ENCODE results near the gene DUSP22.
A peak's percentile ranks its signal among the peaks of the same experiment; 100 is the strongest.
"Not testable (repeated sequence)": the region's sequence is repeated elsewhere in the genome, so short reads cannot be mapped to it uniquely, and the experiment has no call there.

The DUSP22 gene

DNA sequence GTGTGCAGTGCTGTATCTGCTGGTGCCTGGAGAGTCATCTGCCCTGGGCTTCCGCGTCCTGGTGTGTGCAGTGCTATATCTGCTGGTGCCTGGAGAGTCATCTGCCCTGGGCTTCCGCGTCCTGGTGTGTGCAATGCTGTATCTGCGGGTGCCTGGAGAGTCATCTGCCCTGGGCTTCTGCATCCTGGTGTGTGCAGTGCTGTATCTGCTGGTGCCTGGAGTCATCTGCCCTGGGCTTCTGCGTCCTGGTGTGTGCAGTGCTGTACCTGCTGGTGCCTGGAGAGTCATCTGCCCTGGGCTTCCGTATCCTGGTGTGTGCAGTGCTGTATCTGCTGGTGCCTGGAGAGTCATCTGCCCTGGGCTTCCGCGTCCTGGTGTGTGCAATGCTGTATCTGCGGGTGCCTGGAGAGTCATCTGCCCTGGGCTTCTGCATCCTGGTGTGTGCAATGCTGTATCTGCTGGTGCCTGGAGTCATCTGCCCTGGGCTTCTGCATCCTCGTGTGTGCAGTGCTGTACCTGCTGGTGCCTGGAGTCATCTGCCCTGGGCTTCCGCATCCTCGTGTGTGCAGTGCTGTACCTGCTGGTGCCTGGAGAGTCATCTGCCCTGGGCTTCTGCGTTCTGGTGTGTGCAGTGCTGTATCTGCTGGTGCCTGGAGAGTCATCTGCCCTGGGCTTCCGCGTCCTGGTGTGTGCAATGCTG is 33.0 kb downstream of the DUSP22 start:
- not testable (repeated sequence) for DNase-seq

DNA sequence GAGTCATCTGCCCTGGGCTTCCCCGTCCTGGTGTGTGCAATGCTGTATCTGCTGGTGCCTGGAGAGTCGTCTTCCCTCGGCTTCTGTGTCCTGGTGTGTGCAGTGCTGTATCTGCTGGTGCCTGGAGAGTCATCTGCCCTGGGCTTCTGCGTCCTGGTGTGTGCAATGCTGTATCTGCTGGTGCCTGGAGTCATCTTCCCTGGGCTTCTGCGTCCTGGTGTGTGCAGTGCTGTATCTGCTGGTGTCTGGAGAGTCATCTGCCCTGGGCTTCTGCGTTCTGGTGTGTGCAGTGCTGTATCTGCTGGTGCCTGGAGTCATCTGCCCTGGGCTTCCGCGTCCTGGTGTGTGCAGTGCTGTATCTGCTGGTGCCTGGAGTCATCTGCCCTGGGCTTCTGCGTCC is 33.8 kb downstream of the DUSP22 start:
- not testable (repeated sequence) for DNase-seq

DNA sequence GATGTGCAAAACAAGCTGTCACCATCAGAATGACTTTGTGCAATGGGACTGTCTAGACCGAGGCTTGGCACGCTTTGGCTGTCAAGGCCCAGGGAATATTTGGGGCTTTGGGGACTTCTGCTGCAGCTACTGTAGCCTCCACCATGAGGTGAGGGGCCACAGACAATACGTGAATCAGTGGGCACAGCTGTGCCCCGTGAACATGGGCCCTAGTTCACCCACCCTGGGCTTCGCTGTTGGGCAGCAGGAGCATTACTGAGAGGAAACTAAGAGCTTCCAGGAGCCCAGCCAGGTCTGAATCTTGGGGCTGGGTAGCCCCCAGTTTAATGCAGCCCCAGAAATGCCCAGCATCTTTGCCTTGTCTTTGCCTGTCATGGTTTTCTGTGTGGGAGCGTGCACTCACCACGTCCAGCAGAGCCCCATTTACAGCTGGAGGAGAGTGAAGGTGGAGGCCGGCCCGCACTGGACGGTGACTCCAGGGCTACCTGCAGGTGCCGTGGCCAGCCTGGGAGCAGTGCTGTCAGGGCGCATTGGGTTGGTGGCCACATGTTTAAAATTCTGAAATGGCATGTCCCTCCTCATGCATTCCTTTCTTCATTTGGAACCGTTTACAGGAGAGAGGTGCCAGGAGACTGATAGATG is 34.7 kb downstream of the DUSP22 start:
- DNase-seq = no peak

DNA sequence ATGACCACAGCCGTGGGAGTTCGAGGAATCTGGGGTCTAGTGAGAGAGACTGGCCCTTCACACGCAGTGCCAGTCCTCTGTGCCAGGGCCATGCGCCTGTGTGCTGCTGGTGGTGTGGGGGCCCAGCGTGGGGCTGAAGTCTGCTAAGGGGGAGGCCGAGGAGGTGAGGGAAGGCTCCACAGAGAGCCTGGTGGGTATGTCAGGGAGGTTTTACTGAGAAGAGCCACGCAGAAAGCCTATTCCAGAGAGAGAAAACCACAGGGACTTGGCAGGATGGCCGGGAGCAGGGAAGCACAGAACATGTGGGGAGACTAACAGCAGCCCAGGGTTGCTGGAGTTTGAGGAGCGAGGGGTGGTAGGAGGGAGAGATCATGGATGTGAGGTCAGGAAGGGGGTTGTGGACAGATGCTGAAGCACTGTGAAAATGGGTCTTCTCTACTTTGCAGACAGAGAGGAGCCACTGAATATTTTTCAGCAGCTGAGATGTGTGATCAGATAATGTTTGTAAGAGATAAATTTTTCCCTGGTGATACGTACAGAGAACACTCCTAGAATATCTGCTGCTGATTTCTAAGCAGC is 35.3 kb downstream of the DUSP22 start:
- DNase-seq = peak; percentile 21

DNA sequence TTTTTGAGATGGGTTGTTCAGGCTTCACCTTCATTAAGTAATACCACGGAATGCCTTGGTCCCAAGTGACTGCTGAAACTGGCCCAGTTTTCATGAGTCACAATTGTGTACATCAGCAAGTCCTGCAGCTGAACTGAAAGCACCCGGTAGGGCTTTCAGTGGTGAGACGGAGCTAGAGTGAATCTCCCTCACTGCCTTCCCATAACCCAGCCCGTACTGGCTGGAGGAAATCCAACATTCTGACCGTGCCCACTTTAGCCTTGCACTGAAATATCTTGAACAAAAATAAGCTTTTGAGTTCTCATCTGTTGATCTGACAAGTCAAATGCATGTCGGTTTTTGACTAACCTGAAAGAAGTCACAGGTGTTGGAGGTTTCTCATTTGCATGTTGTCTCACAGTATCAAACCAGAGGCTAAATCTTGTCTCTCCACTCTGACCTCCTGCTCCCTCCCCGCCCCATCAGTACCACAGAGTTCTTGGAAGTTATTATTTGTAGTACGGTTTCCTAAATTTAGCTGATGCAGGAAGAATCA is 35.9 kb downstream of the DUSP22 start:
- DNase-seq = peak; percentile 89

DNA sequence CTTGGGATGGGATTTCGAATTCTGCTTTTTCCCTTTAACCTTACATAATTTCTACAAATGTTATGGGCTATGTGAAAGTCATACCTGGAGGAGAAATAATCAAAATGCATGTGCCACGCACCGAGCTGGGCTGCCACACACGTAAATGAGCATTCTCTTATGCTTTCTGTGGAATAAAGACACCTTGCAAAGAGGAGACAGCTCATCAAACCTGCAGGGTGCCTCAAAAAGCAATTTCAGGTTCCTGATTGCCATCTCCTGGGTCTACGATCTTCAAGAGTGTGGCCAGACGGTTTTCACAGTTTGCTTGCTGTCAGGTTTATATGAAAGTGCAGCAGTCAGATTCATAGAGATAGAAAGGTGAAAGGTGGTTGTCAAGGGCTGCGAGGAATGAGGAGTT is 36.6 kb downstream of the DUSP22 start:
- DNase-seq = no peak

DNA sequence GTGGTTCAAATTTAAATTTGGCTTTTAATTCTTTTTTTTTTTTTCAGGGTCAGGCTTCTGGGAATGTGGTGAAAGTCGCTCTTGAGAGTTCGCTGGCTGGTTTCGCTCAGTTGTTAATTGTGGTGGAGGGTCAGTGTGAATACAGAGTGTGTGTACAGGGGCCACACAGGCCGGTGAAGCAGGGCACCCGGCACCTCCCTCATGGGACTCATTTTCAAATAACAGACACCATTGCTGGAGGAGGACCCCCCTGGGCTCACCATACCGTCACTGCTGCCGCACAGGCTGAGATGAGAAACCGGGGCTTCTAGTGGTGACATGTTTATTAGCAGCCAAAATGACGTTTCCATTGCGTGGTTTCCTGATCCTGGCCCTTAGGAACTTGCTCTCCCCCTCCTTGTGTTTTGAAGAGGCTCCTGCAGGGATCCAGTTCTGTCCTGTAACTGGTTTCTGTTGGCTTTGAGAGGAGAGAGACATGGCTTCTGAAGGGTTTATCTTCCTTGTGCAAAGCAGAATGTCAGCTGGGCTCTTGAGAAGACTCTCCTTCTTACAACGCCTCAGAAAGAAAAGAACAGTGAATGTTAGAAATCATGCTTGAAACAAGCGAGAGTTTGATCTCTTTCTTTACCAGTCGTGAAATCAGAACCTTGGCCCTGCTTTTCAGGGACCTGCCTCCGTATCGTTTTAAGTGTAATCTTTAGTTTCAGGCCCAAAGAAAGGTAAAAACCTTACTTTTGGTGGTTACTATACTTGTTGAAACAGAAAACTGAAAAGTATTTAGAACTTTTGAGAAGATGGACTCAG is 37.8 kb downstream of the DUSP22 start:
- DNase-seq = peak; percentile 23

DNA sequence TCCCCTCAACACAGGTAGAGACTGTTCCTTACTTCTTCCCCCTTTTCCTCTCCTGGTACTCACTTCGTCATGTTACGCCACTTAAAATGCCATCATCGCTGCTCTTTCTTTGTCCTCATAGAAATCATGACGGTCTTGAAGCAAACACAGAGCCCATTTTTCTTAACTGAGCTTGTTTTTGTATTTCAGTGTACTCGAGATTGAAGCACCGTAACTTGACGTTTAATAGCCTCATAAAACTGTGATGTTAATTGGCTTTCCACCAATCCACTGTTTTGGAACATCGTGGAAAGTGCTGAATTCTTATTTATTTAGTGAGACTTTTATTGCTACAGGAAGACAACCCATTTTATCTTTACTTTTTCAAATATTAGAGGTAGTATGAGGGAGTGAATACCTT is 38.7 kb downstream of the DUSP22 start:
- DNase-seq = no peak

DNA sequence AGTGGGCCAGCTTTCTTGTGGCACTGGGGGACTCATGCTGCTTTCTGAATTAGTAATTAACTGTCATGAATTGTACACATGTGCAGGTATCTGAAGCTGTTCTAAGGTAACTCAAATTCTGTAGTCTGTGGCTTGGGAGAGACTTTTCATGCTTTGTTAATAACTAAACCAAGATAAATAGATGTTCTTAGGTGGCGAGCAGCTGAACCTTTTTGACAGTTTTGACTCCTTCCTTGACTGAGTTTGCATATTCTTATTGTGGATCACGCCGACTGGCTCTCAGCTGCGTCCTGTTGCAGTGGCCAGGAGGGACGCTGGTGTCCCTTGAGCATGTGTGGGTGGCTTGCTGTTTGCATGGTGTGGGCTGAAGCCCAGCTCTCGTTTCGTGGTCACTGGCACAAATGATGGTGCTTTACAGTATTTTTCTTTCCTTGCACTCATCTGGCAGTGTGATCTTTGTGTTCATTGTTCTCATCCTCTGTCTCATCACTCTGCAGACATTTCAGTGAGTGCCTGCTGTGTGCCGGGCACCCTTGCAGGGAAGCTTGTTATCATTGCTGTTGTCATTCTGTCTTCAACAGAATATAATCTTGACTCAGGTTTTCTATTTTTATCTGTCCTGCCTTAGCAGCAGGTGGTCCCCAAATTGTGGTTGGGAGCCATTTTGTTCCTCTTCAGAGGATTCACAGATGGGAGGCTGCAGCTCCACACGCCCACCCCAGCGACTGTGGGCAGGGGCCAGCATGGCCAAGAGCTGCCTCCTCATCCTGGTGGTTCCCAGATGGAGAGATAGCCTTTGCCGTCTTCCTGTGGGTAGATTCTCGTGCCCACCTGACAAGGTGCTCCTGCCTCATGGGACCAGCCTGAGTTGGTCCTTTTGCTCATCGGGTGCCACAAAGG is 39.6 kb downstream of the DUSP22 start:
- no peak for DNase-seq

DNA sequence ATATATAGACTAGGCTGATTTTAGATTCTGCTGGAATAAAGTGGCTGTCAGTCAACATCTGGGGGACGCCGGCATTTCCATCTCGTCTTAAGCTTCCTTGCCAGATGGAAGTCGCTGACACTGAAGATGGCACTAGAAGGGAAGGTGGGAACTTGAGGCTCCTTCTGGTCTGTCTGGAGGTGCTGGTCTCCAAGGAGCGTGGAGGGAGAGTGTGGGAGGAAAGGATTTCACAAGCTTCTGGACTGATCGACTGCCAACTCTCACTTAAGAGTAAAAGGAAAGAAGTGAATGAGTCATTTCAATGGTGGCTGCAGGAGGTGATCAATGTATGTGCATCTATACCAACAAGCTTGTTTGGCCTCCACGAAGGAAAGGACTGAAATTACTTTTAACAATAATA is 40.4 kb downstream of the DUSP22 start:
- no peak for DNase-seq

DNA sequence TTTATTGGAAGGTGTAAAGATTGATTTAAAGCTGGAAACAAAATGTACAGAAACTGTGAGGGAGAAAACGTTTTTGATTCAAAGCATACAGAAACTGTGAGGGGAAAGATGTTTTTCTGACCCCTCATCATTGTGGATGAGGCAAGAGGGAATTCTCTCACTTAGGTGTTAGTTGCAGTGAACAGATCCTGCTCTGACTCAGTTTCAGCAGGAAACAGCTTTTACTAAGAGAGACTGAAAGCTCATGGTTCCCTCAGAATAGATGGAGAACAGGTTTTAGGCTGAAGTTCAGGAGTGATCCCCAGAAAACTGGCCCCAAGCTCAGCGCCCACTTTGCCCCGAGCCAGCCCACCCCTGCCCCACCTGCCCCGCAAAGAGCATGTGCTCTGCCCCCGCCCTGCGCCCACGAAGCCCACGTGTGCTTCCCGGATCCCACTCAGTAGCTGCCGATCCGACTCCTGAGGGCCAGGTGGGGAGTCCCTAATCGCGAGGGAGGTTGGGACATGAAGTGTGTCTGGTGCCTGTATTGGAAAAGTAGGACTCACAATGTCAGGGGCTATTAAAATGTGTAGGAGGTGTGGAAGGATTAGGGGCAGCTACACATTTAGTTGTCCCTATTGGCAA is 41.2 kb downstream of the DUSP22 start:
- DNase-seq = no peak

DNA sequence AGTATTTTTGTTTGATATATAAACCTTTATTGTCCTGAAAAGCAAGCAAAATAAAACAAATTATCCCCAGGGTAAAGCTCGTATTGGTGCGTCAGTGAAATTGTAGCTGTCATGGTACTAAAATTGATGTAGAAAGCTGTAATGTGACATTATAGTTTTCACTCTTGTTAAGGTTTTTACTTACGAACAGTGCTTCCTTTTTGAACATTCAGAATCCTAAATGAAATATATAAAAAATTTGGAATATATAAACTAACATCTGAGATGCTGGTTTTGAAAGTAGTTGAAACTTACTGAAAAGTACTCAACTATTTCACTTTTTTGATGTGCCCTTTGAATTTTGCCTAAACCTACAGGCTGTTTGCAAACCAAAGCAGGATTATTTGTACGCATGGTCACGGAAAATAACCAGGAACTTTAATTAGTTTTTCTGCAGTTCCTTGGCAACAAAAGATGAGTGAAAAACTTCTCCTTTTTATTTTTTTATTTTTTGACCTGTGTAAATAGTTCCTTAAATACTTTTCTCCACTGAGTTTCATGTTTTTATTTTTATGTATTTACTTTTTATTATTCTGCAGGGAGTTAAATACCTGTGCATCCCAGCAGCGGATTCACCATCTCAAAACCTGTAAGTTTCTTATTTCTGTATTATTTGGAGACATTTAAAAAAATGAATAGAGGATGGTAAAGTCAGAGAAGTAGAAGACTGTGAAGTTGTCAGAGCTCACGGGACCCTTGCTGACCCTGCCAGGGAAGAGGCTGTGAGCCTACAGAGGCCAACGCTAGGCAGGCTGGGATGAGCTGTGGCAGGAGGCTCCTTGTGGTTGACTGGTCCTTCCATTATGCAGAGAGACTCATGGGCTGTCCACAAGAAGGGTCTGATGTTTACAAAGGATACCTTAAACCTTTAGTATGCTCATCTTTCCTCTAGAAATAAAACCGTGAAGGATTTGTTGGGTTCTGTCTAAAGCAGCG is 42.5 kb downstream of the DUSP22 start:
- no peak for DNase-seq

DNA sequence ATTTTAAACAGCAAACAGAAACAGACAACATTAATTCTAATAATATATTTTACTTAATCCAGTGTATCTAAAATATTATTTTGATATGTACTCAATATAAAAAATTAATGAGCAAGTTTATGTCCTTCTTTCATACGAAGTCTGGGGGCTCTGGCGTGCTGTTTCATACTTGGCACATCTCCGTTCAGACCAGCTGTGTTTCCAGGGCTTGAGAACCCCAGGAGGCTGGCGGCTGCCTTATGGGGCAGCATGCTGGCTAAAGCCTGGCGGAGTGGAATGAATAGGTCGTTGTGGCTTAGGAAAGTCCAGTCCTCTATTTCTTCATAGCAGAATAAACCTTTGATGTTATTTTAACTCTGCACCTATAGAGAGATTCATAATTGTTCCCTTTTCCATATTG is 43.3 kb downstream of the DUSP22 start:
- no peak for DNase-seq

DNA sequence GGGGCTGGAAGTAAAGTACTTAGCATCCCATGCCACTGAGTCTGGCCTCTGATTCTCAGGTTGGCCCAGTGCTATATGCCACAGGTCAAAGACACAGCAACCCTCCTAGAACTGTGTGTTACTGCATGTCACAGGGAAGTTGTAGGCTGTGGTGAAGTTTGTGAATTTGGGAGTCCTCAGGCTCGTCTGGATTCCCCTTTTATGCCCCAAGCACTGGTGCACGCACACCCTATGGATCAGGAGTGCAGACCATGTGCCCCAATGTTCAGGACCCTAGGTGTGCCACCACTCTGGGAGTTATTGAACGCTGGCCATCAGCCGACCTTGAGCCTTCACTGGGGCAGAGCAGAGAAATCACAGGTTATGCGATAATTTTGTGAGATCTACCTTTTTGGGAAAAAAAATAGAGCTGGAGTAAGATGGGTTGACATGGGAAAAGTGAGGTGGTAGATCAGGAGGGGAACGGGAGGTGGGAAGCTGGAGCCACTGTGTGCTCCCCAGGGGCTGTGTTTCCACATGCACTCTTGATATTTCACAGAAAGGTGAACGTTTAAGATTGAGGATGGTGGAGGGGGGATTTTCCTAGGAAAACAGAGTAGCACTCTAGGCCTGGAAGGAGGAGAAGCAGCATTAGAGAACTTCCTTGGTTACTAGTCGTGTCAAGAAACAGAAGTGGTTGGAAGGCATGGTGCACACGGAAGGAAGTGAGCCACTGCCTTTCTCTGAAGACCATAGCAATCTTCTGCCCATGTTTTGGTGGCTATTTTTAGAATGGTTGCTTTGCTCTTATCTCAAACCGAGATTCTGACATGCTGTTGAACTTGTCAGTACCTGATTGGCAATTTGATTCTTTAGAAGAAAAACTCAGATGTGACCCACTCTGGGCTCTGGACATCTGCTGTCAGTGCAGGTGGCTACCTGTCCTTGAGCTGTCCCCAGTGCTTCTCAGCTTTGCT is 44.1 kb downstream of the DUSP22 start:
- no peak for DNase-seq

DNA sequence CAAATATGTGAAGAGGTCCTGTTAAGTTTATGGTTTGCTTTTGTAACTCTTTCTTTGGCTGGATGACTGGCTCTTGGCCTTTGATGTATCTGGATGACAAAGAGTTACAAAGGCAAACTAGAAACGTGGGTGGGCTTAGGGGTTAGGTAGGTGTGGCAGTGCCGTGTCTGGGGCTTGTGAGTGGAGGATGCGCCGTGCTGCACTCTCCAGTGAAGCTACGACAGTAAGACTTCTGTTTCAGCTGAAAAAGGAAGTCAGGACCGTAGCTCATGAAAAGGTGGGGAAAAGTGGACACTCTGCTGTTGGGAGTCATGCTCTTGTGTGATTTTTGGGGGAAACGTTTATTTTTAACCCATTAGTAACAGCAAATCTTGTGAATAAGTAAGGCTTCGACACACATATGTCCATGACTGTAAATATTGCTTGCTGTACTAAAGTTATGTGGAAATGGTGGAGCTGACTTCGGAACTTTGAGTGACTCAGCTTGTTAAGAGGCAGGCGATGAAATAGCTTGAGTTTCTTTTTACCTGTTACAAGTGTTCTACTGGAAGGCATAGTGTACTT is 45.6 kb downstream of the DUSP22 start:
- no peak for DNase-seq

DNA sequence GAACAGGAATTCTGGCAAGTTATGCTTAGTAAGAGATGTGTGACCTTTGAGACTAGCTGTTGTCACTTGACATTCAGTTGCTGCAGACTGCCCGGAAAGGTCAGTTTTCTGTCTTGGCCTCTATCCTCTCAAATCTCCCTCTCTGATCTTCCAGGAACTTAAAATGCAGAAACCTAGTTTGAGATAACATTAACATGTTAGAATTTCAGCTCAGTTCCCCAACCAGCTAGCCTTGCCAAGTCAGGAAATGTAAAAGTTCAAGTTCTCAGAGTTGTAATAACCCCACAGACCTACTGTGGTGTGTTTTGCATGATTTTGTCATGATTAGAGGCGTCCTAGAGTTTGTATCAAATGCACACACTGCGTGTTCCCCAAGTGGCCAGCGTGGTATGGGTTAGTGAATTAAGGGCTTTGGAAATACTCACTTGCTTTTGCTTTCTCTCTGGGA is 46.6 kb downstream of the DUSP22 start:
- no peak for DNase-seq

DNA sequence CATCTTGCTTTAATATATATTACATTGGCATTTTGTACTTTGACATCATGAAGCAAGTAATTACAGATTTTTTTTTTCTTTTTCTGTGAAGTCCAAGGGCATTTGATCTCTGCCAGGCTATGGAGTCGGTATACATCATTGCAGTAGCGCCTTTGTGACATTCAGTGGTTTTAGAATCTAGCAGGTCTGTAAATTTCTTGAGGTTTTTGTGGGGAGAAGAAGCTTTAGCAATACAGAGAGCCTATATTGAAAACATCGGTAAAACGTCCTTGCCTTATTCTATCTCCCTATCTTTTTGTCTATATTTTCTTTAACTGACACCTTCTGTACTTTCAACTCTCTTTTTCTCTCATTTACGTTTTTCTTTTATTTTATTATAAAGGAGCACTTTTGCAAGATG is 47.2 kb downstream of the DUSP22 start:
- no peak for DNase-seq

DNA sequence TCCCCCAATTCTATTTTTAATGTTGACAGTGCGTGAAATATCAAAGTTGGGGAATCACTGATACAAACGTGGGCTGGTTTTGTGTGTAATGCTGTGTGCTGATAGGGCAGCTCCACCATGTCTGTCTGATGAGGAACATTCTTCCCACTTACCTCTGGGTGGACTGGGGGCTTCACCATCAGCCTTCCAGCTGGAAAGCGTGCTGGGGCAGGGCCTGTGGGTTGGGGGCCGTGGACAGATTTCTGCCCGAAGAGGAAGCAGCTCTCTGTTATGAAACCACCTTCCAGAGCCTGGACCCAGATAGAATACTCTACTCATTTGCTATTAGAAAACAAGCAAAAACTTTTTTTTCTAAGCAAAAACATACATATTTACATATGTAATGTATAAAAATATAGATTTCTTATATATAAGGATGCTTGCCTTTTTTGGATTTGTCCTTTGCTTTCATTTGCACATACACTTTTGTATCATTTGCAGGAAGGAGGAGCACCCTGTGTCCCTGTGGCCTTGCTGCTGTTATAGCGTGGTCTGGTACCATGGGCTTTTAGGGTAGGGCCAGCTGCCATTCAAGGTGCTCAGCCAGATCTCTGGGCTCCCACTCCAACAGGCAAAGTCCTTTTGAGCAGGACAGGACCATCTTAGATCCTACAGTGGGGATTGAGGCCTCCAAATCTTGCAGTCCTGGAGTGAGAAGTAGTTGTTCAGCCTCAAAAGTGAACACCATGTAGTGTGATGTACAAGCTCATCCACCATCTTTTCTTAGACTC is 48.1 kb downstream of the DUSP22 start:
- DNase-seq = no peak

Data from fibroblast of skin of back (primary cell).